Gastroesophageal sphincter (tissue), 3 donors: ENCODE data around the gene SGTB.

Experiments
- CTCF ChIP-seq, 4 experiments: fragments of 200-600 bp in 2 of 4; fragments of 450-650 bp in 2 of 4; sonication (generic) in 1 of 4; IDR thresholded peaks; one replicate each; pipeline ENCODE4 v1.5.1; 2017 to 2019; ENCODE audit warnings: antibody characterized with exemption in 4 of 4, mild to moderate bottlenecking in 2 of 4, moderate library complexity in 2 of 4
- EP300 ChIP-seq: sonication (generic); formaldehyde crosslinking; IDR thresholded peaks from one replicate; pipeline ENCODE4 v1.6.1; 2017; ENCODE audit warnings: antibody characterized with exemption, mild to moderate bottlenecking
- POLR2A ChIP-seq, 2 donors: fragments of 450-650 bp; IDR thresholded peaks; one replicate each; pipeline ENCODE4 v1.6.1; 2017; ENCODE audit warnings: antibody characterized with exemption in 2 of 2, mild to moderate bottlenecking in 2 of 2, moderate library complexity in 1 of 2
- POLR2AphosphoS5 ChIP-seq: sonication (generic); formaldehyde crosslinking; IDR thresholded peaks from one replicate; pipeline ENCODE4 v1.6.1; 2017; ENCODE audit warnings: antibody characterized with exemption

- TF ChIP-seq CTCF (IDR thresholded peaks at IDR 0.05), result no peak
- no peak for TF ChIP-seq POLR2A (IDR thresholded peaks at IDR 0.05)
- no peak for TF ChIP-seq POLR2AphosphoS5
- no peak for TF ChIP-seq EP300
Measured at GRCh38 chr5:65620021-65620420, 101.9 kb downstream of the SGTB start.
